Measurements from ENCODE around the gene CLGN. TPM values are rescaled to one million over a fixed set of nuclear protein-coding genes. Genes with fewer than 3 reads are reported as not detected.
"Not testable (repeated sequence)": the region's sequence is repeated elsewhere in the genome, so short reads cannot be mapped to it uniquely, and the experiment has no call there.

The CLGN gene
- total RNA-seq = under 1 TPM; 0.52 to 0.74 TPM
- long read RNA-seq, donor 1, partial matches to known transcripts = 0 of 1 reads
- long read RNA-seq, donor 1, other reads (novel, unspliced or antisense) = 0 of 1 reads
- long read RNA-seq, donor 2, partial matches to known transcripts = 1 of 2 reads
- long read RNA-seq, donor 2, other reads (novel, unspliced or antisense) = 1 of 2 reads

- intact Hi-C loops (cut with DNase I) = no loop called here
- peak; percentile 84 for DNase-seq (ENCODE audit: low spot score)
Observed at GRCh38 chr4:140427106-140427918, at the start of gene CLGN. CLGN (minus strand) TSS chr4:140427648; CDS start chr4:140413078, 14,570 bp downstream.

- intact Hi-C loops (cut with DNase I) = no loop called here
- DNase-seq (ENCODE audit: low spot score) = no peak
Observed at GRCh38 chr4:140472156-140472555, 44.7 kb upstream of the CLGN start.

GRCh38 chr4:140469791-140470733 lies 42.6 kb upstream of the CLGN start:
- no peak for DNase-seq (ENCODE audit: low spot score)
- intact Hi-C loops (cut with DNase I) = no loop called here

- no peak for DNase-seq (ENCODE audit: low spot score)
- intact Hi-C loops (cut with DNase I) = no loop called here
Observed at GRCh38 chr4:140466146-140466545, 38.7 kb upstream of the CLGN start.

GRCh38 chr4:140463614-140464013 lies 36.2 kb upstream of the CLGN start:
- no peak for DNase-seq (ENCODE audit: low spot score)
- intact Hi-C loops (cut with DNase I) = no loop called here

GRCh38 chr4:140463182-140463581 lies 35.7 kb upstream of the CLGN start:
- intact Hi-C loops (cut with DNase I) = no loop called here
- no peak for DNase-seq (ENCODE audit: low spot score)

GRCh38 chr4:140450352-140450751 lies 22.9 kb upstream of the CLGN start:
- intact Hi-C loops (cut with DNase I) = no loop called here
- DNase-seq (ENCODE audit: low spot score) = no peak

GRCh38 chr4:140448830-140449229 lies 21.4 kb upstream of the CLGN start:
- intact Hi-C loops (cut with DNase I) = no loop called here
- DNase-seq (ENCODE audit: low spot score) = no peak

- intact Hi-C loops (cut with DNase I) = no loop called here
- no peak for DNase-seq (ENCODE audit: low spot score)
Observed at GRCh38 chr4:140448162-140448561, 20.7 kb upstream of the CLGN start.

- DNase-seq (ENCODE audit: low spot score); intact Hi-C loops (cut with DNase I): not testable (repeated sequence)
Observed at GRCh38 chr4:140444347-140444746, 16.9 kb upstream of the CLGN start.

GRCh38 chr4:140439644-140440142 lies 12.2 kb upstream of the CLGN start:
- DNase-seq (ENCODE audit: low spot score) = no peak
- intact Hi-C loops (cut with DNase I) = no loop called here

- intact Hi-C loops (cut with DNase I) = no loop called here
- DNase-seq (ENCODE audit: low spot score) = no peak
Observed at GRCh38 chr4:140427919-140428471, 547 bp upstream of the CLGN start.

- intact Hi-C loops (cut with DNase I) = no loop called here
- DNase-seq (ENCODE audit: low spot score) = peak; percentile 77
Observed at GRCh38 chr4:140426610-140427105, 790 bp downstream of the CLGN start.

- intact Hi-C loops (cut with DNase I) = no loop called here
- DNase-seq (ENCODE audit: low spot score) = no peak
Observed at GRCh38 chr4:140423106-140423505, 4.3 kb downstream of the CLGN start.

- DNase-seq (ENCODE audit: low spot score); intact Hi-C loops (cut with DNase I): not testable (repeated sequence)
Observed at GRCh38 chr4:140413130-140413969, 14.1 kb downstream of the CLGN start.

GRCh38 chr4:140408974-140409373 lies 18.5 kb downstream of the CLGN start:
- no peak for DNase-seq (ENCODE audit: low spot score)
- intact Hi-C loops (cut with DNase I) = no loop called here

- DNase-seq (ENCODE audit: low spot score) = no peak
Observed at GRCh38 chr4:140406292-140406691, 21.2 kb downstream of the CLGN start.

GRCh38 chr4:140400111-140400510 lies 27.3 kb downstream of the CLGN start:
- intact Hi-C loops (cut with DNase I) = no loop called here
- no peak for DNase-seq (ENCODE audit: low spot score)

More at GRCh38 chr4:140406292-140406691, 21.2 kb downstream of the CLGN start:
- intact Hi-C loops (cut with DNase I) = no loop called here

Measured in posterior vena cava (tissue), 2 donors.